Activated T-helper 1 cell treated with Interleukin-2 at 50 U/mL for 16 hours (primary cell): ENCODE measurements around the gene CEACAM5.
"Not testable (repeated sequence)": the region's sequence is repeated elsewhere in the genome, so short reads cannot be mapped to it uniquely, and the experiment has no call there.

ENCODE experiments used
- DNase-seq: peaks from one replicate; pipeline ENCODE4 v3.0.0-alpha.2; 2020; ENCODE audit warnings: low read depth

The CEACAM5 gene

GRCh38 chr19:41700381-41701195 lies 7.8 kb upstream of the CEACAM5 start:
- DNase-seq: no peak

DNA sequence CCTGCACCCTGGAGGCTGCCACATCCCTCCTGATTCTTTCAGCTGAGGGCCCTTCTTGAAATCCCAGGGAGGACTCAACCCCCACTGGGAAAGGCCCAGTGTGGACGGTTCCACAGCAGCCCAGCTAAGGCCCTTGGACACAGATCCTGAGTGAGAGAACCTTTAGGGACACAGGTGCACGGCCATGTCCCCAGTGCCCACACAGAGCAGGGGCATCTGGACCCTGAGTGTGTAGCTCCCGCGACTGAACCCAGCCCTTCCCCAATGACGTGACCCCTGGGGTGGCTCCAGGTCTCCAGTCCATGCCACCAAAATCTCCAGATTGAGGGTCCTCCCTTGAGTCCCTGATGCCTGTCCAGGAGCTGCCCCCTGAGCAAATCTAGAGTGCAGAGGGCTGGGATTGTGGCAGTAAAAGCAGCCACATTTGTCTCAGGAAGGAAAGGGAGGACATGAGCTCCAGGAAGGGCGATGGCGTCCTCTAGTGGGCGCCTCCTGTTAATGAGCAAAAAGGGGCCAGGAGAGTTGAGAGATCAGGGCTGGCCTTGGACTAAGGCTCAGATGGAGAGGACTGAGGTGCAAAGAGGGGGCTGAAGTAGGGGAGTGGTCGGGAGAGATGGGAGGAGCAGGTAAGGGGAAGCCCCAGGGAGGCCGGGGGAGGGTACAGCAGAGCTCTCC lies 6.9 kb upstream of the CEACAM5 start:
- DNase-seq: no peak

GRCh38 chr19:41702171-41702651 lies 6.2 kb upstream of the CEACAM5 start:
- DNase-seq: no peak

DNA sequence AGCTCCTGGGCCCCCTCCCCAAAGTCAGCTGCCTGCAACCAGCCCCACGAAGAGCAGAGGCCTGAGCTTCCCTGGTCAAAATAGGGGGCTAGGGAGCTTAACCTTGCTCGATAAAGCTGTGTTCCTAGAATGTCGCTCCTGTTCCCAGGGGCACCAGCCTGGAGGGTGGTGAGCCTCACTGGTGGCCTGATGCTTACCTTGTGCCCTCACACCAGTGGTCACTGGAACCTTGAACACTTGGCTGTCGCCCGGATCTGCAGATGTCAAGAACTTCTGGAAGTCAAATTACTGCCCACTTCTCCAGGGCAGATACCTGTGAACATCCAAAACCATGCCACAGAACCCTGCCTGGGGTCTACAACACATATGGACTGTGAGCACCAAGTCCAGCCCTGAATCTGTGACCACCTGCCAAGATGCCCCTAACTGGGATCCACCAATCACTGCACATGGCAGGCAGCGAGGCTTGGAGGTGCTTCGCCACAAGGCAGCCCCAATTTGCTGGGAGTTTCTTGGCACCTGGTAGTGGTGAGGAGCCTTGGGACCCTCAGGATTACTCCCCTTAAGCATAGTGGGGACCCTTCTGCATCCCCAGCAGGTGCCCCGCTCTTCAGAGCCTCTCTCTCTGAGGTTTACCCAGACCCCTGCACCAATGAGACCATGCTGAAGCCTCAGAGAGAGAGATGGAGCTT lies 4.7 kb upstream of the CEACAM5 start:
- no peak for DNase-seq

DNA sequence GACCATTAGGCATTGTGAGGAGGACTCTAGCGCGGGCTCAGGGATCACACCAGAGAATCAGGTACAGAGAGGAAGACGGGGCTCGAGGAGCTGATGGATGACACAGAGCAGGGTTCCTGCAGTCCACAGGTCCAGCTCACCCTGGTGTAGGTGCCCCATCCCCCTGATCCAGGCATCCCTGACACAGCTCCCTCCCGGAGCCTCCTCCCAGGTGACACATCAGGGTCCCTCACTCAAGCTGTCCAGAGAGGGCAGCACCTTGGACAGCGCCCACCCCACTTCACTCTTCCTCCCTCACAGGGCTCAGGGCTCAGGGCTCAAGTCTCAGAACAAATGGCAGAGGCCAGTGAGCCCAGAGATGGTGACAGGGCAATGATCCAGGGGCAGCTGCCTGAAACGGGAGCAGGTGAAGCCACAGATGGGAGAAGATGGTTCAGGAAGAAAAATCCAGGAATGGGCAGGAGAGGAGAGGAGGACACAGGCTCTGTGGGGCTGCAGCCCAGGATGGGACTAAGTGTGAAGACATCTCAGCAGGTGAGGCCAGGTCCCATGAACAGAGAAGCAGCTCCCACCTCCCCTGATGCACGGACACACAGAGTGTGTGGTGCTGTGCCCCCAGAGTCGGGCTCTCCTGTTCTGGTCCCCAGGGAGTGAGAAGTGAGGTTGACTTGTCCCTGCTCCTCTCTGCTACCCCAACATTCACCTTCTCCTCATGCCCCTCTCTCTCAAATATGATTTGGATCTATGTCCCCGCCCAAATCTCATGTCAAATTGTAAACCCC lies 2.8 kb upstream of the CEACAM5 start:
- no peak for DNase-seq

GRCh38 chr19:41706741-41707501 lies 1.5 kb upstream of the CEACAM5 start:
- DNase-seq: peak; percentile 43

DNA sequence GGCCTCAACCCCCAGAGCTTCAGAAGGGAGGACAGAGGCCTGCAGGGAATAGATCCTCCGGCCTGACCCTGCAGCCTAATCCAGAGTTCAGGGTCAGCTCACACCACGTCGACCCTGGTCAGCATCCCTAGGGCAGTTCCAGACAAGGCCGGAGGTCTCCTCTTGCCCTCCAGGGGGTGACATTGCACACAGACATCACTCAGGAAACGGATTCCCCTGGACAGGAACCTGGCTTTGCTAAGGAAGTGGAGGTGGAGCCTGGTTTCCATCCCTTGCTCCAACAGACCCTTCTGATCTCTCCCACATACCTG lies 969 bp upstream of the CEACAM5 start:
- DNase-seq: no peak

DNA sequence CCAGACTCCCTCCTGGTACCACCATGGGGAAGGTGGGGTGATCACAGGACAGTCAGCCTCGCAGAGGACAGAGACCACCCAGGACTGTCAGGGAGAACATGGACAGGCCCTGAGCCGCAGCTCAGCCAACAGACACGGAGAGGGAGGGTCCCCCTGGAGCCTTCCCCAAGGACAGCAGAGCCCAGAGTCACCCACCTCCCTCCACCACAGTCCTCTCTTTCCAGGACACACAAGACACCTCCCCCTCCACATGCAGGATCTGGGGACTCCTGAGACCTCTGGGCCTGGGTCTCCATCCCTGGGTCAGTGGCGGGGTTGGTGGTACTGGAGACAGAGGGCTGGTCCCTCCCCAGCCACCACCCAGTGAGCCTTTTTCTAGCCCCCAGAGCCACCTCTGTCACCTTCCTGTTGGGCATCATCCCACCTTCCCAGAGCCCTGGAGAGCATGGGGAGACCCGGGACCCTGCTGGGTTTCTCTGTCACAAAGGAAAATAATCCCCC lies 505 bp upstream of the CEACAM5 start:
- no peak for DNase-seq

- DNase-seq: not testable (repeated sequence)
Measured at GRCh38 chr19:41709516-41709915, 1.1 kb downstream of the CEACAM5 start.

GRCh38 chr19:41709951-41710645 lies 1.7 kb downstream of the CEACAM5 start:
- DNase-seq: no peak

- DNase-seq: no peak
Measured at GRCh38 chr19:41711376-41712261, 3.2 kb downstream of the CEACAM5 start.

DNA sequence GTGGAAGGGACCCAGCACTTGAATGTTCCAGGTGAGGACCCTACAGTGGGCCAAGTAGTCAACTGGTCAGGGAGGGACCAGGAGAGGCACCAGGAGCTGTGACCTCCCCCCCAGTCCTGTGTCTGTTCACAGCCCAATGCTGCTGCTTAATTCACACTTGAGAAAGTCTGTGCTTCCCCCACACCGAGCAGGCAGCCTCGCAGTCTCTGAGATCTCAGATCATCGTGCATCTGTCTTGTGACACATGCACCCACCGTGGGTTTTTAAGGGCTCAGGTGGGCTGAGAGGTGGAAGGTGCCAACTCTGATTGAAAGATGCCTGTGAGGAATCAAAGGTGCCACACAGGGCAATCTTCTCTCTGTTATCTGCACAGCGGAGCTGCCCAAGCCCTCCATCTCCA lies 6.2 kb downstream of the CEACAM5 start:
- no peak for DNase-seq

GRCh38 chr19:41718761-41719160 lies 10.3 kb downstream of the CEACAM5 start:
- DNase-seq: no peak

DNA sequence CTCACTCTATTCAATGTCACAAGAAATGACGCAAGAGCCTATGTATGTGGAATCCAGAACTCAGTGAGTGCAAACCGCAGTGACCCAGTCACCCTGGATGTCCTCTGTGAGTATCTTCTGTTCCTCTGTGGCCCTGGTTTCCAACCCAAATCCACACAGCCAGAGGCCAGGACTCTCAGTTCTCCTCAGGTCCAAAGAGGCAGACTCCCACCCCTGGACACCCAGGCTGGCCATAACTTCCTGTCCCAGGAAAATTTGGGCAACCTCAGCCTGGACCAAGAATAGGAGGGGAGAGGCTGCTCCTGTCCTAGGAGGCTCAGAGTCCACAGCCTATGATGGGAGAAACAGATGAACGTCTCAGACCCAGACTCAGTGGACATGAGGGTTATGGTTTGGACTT lies 11.7 kb downstream of the CEACAM5 start:
- DNase-seq: no peak

- DNase-seq: no peak
Measured at GRCh38 chr19:41726493-41726892, 18.1 kb downstream of the CEACAM5 start.

DNA sequence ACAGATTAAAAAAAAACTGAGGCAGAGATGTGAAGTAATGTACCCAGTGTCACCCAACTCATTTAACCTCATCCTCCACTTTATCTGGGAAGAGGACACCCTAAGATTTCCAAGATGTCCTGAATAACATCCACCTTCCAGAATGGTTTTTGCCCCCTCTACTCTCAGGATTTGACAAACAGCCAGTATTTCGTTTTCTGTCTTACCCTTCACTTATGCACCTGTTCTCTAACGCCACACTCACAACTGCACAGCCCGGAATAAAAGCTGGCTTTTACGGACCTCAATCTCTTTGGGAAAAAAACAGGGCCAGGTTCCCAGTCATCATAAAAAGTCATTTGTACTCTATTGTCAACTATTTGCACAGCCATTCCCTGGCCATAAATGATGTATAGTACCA lies 25.7 kb downstream of the CEACAM5 start:
- DNase-seq: no peak

DNA sequence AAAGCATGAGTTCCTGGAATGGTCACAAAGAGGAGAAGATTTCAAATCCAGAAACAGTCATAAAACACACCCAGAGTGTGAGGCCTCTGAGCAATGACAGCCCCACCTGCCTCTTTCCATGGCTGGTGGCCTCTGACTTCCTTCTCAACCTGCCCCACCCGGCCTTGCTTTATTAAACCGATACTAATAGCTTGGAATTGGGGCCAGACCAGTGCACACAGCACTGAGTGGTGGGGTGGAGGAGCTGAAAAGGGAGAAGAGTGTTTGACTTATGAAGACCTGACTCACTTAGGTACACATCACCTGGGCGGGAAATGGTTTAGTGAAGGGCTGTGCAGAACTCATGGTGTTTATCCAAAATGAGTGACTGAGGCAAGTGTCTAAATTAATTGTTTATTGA lies 26.2 kb downstream of the CEACAM5 start:
- no peak for DNase-seq

DNA sequence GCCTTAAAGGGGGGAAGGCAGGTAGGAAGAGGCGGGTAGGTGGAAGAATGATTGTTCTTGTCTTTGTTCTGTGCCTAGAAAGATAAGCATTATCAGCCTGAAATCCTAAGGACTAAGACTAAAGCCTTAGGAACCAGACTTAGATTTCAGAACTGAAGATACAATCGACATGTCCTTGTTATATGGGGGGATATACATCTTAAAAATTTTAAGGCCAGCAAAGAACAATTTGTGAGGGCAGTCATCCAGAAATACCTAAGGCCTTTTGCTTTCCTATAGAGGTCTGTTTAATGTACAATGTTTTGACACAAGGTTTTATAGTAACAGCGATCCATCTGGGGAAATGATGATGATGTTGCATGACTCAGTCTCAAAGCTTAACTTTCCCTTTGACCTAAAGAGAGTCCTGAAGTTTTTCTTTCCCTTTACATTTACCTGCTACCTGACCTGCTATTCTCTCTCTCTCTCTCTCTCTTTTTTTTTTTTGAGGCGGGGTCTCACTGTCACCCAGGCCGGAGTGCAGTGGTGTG lies 26.7 kb downstream of the CEACAM5 start:
- no peak for DNase-seq

- DNase-seq: no peak
Measured at GRCh38 chr19:41739361-41739760, 30.9 kb downstream of the CEACAM5 start.
